GM12865 (cell line): ENCODE data around the gene IL17REL.

ENCODE experiments used
- DNase-seq: peaks from one replicate; pipeline ENCODE4 v3.0.0; 2010; ENCODE audit warnings: low read depth
- H3K4me3 ChIP-seq: 2 replicates; pipeline ENCODE4 v1.5.1; 2011; ENCODE audit warnings: mild to moderate bottlenecking, low read depth, low read length, control low read depth
- CTCF ChIP-seq: IDR thresholded peaks from 2 replicates; pipeline ENCODE4 v1.5.1; 2011; ENCODE audit warnings: low read length, control low read depth, low read depth, inconsistent platforms; ENCODE audit not compliant: insufficient read depth; ENCODE audit errors: missing control alignments

IL17REL gene

GRCh38 chr22:49976439-49977175 lies 36.0 kb downstream of the IL17REL start:
- no peak for TF ChIP-seq CTCF
- peak; percentile 68 for DNase-seq
- H3K4me3 ChIP-seq = no peak overlapping the region

- DNase-seq = peak; percentile 41
- no peak for TF ChIP-seq CTCF
- H3K4me3 ChIP-seq = no peak overlapping the region
Observed at GRCh38 chr22:49975543-49976389, 36.8 kb downstream of the IL17REL start.

- H3K4me3 ChIP-seq = no peak overlapping the region
- no peak for DNase-seq
- no peak for TF ChIP-seq CTCF
Observed at GRCh38 chr22:49973018-49973961, 39.3 kb downstream of the IL17REL start.

- peak overlapping the region; percentile 63 for H3K4me3 ChIP-seq
- no peak for TF ChIP-seq CTCF
- DNase-seq = no peak
Observed at GRCh38 chr22:49972163-49973017, 40.2 kb downstream of the IL17REL start.

- no peak for TF ChIP-seq CTCF
- DNase-seq = no peak
- H3K4me3 ChIP-seq = peak overlapping the region; percentile 63
Observed at GRCh38 chr22:49971232-49972162, 41.1 kb downstream of the IL17REL start.
